ENCODE measurements around the gene ENO3. TPM values are rescaled to one million over a fixed set of nuclear protein-coding genes. Genes with fewer than 3 reads are reported as not detected.

ENO3 gene
- total RNA-seq, 1 experiment from 2014 or later, result 2.3 TPM

GRCh38 chr17:4972752-4973151 is 21.8 kb downstream of the ENO3 start:
- DNase-seq (ENCODE audit: low read depth), result no peak

- no peak for DNase-seq (ENCODE audit: low read depth)
These were observed 22.6 kb downstream of the ENO3 start for GRCh38 chr17:4973256-4974114.

- DNase-seq (ENCODE audit: low read depth), result no peak
These were observed 23.3 kb downstream of the ENO3 start for GRCh38 chr17:4974115-4974670.

- DNase-seq (ENCODE audit: low read depth), result no peak
These were observed 27.8 kb downstream of the ENO3 start for GRCh38 chr17:4978726-4979125.

- peak; percentile 35 for DNase-seq (ENCODE audit: low read depth)
These were observed 29.8 kb downstream of the ENO3 start for GRCh38 chr17:4980644-4981216.

- no peak for DNase-seq (ENCODE audit: low read depth)
These were observed 31.4 kb downstream of the ENO3 start for GRCh38 chr17:4982305-4982704.

- no peak for DNase-seq (ENCODE audit: low read depth)
These were observed 35.5 kb downstream of the ENO3 start for GRCh38 chr17:4986403-4986802.

- peak; percentile 68 for DNase-seq (ENCODE audit: low read depth)
These were observed 36.2 kb downstream of the ENO3 start, which contains the start of gene CAMTA2 for GRCh38 chr17:4986951-4987766. Gene CAMTA2 (minus strand): TSS chr17:4987675. CDS start chr17:4986222, 1,453 bp downstream.

- no peak for DNase-seq (ENCODE audit: low read depth)
These were observed 37.0 kb downstream of the ENO3 start for GRCh38 chr17:4987767-4988567.

- DNase-seq (ENCODE audit: low read depth), result no peak
These were observed 43.2 kb downstream of the ENO3 start for GRCh38 chr17:4994081-4994595.

GRCh38 chr17:4997302-4998026 is 46.5 kb downstream of the ENO3 start, which contains the start of the genes INCA1 and KIF1C:
Gene INCA1 (minus strand): TSS chr17:4997522. CDS start chr17:4994437, 3,085 bp downstream.
Gene KIF1C (plus strand): TSS chr17:4997950. CDS start chr17:5000247, 2,297 bp downstream.
- peak; percentile 83 for DNase-seq (ENCODE audit: low read depth)

GRCh38 chr17:4998027-4998731 is 47.3 kb downstream of the ENO3 start:
- no peak for DNase-seq (ENCODE audit: low read depth)

GRCh38 chr17:4998732-4999429 is 48.0 kb downstream of the ENO3 start:
- DNase-seq (ENCODE audit: low read depth), result no peak

- DNase-seq (ENCODE audit: low read depth), result no peak
These were observed 48.6 kb downstream of the ENO3 start for GRCh38 chr17:4999430-5000093.

GRCh38 chr17:5000237-5000639 is 49.3 kb downstream of the ENO3 start:
- no peak for DNase-seq (ENCODE audit: low read depth)

GRCh38 chr17:5002121-5002788 is 51.3 kb downstream of the ENO3 start:
- no peak for DNase-seq (ENCODE audit: low read depth)

- no peak for DNase-seq (ENCODE audit: low read depth)
These were observed 52.4 kb downstream of the ENO3 start for GRCh38 chr17:5003214-5003867.
